ENCODE results near the gene ZNF225. TPM values are rescaled to one million over a fixed set of nuclear protein-coding genes. Genes with fewer than 3 reads are reported as not detected.

Gene ZNF225
- total and polyA plus RNA-seq, 4 experiments from 2014 or later, result 0.98 to 13.9 (median 6.7) TPM

DNA sequence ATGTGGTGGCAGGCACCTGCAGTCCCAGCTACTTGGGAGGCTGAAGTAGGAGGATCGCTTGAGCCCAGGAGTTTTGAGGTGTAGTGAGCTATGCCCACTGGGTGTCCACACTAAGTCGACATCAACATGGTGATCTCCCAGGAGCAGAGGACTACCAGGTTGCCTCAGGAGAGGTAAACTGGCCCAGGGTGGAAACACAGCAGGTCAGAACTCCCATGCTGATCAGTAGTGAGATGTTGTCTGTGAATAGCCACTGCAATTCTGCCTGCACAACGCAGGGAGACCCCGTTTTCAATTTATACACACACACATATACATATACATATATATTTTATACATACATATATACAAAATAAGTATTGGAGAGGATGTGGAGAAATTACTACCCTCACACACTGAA, 21.1 kb upstream of the ZNF225 start:
- H3K9me3 ChIP-seq (ENCODE audit: control insufficient read depth in 1 of 2, low read length in 2 of 2), result no peaks in the 10 kb centered on the region
- peaks cover 9% of the 10 kb centered on the region for H3K4me1 ChIP-seq (ENCODE audit: insufficient read depth, low read length)
- CTCF ChIA-PET (ENCODE audit: partially characterized antibody), result no interaction called here
- no peak overlapping the region for H3K27ac Mint-ChIP-seq
- POLR2A ChIA-PET (ENCODE audit: partially characterized antibody), result no interaction called here
- H3K36me3 Mint-ChIP-seq, result peaks cover 23% of the 10 kb centered on the region in 2 donors
- intact Hi-C loops (cut with micrococcal nuclease), result no loop called here
- H3K4me3 Mint-ChIP-seq, result no peak overlapping the region
- no peak for DNase-seq
- H3K4me3 ChIP-seq (ENCODE audit: low read length in 2 of 2), result no peak overlapping the region
- peaks cover 7 to 22% (median 14%) of the 10 kb centered on the region in 4 donors for H3K4me1 Mint-ChIP-seq
- peaks cover 0 to 2% (median 0%) of the 10 kb centered on the region in 8 donors for H3K9me3 Mint-ChIP-seq
- no peaks in the 10 kb centered on the region for H3K27me3 Mint-ChIP-seq
- no peaks in the 10 kb centered on the region for H3K27me3 ChIP-seq (ENCODE audit: insufficient read depth, low read length)
- H3K36me3 ChIP-seq (ENCODE audit: insufficient read depth, low read length), result no peaks in the 10 kb centered on the region
- H3K27ac ChIP-seq (ENCODE audit: low read depth, low read length), result no peak overlapping the region

DNA sequence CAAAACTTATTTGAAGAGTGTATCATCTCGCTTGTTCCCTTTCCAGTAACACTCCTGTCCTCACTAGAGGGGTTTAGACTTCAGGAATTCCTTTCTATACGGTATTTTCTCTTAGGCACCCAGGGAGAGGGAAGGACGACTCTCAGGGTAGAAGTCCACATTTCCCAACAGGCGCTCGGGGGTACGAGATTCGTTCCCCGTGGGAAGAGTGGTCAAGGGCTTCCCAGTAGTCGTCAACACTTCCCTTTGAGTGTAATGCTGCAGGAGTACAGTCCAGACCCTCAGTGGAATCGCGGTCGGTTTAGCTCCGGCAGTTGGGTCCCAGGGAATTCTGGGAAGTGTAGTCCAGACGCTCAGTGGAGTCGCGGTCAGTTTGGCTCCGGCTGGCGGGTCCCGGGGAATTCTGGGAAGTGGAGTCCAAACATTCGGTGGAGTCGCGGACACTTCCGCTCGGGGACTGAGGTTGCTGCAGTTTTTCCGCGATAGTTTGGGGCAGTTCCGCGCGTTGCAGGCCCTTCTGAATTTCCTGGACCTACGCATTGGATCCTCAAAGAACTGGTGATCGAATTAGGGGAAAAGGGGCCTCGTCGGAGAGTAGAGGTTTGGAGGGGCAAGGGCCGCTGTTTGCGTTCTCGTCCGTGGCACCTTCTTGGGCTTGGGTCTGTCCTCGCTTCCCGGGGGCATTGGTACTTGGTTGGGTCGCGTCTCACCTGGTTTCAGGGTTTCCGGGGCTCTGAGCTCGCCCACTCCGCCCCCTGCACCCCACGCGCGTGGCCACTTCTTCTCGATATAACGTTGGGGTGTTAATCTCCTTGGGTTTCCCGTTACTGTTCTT, 19.1 kb upstream of the ZNF225 start, which contains the start of gene ZNF224:
Gene ZNF224, plus strand, starts transcription at position 431 of the 835 bp plus-strand sequence. CDS start 3,513 bp downstream, outside the sequence.
- CTCF ChIA-PET (ENCODE audit: partially characterized antibody), result interaction anchor here (0.7 to 2.0 kb wide), 4 partner anchors 11 to 113 kb away, joined by 3 to 6 read pairs (median 3); no protein-coding TSS in a partner anchor
- peaks cover 9 to 33% (median 23%) of the 10 kb centered on the region in 4 donors for H3K4me1 Mint-ChIP-seq
- intact Hi-C loops (cut with micrococcal nuclease), result loop anchor here (1.0 to 2.0 kb wide), 6 partner anchors 19 to 159 kb away; partner anchors contain the start of genes ZNF225, ZNF226, ZNF230 and ZNF234
- Histone ChIP-seq H3K27ac (ENCODE audit: low read depth, low read length) (peak within 1 kb of the TSS; percentile 69), H3K27me3 (ENCODE audit: insufficient read depth, low read length) (no peaks in the 10 kb centered on the region), H3K4me3 (ENCODE audit: low read length in 2 of 2) (peak within 1 kb of the TSS; percentile 65 to 75), H3K4me1 (ENCODE audit: insufficient read depth, low read length) (peaks cover 9% of the 10 kb centered on the region), H3K36me3 (ENCODE audit: insufficient read depth, low read length) (peaks cover 10% of the 10 kb centered on the region), H3K9me3 (ENCODE audit: control insufficient read depth in 1 of 2, low read length in 2 of 2) (no peaks in the 10 kb centered on the region)
- peaks cover 32 to 39% of the 10 kb centered on the region in 2 donors for H3K36me3 Mint-ChIP-seq
- H3K27ac Mint-ChIP-seq, result peak within 1 kb of the TSS; percentile 58 to 97 (median 90)
- H3K9me3 Mint-ChIP-seq, result peaks cover 0 to 6% (median under 1%) of the 10 kb centered on the region in 8 donors
- POLR2A ChIA-PET (ENCODE audit: partially characterized antibody), result interaction anchor here (1.5 to 2.4 kb wide), 6 partner anchors 19 to 159 kb away, joined by 4 to 24 read pairs (median 10); partner anchors contain the start of genes ZNF225, ZNF226, ZNF230 and ZNF45
- peak within 1 kb of the TSS; percentile 85 to 99 (median 98) for H3K4me3 Mint-ChIP-seq
- DNase-seq, result peak; percentile 73 to 84 (median 76)
- H3K27me3 Mint-ChIP-seq, result no peaks in the 10 kb centered on the region

GRCh38 chr19:44107751-44108150, 5.4 kb upstream of the ZNF225 start:
- H3K4me1 Mint-ChIP-seq, result peaks cover 0 to 13% (median 7%) of the 10 kb centered on the region in 4 donors
- Histone ChIP-seq H3K27me3 (ENCODE audit: insufficient read depth, low read length) (no peaks in the 10 kb centered on the region), H3K4me1 (ENCODE audit: insufficient read depth, low read length) (peaks cover 9% of the 10 kb centered on the region), H3K9me3 (ENCODE audit: control insufficient read depth in 1 of 2, low read length in 2 of 2) (peaks cover 0 to 42% of the 10 kb centered on the region in 2 donors), H3K27ac (ENCODE audit: low read depth, low read length) (no peak overlapping the region), H3K36me3 (ENCODE audit: insufficient read depth, low read length) (peaks cover 14% of the 10 kb centered on the region), H3K4me3 (ENCODE audit: low read length in 2 of 2) (no peak overlapping the region)
- POLR2A ChIA-PET (ENCODE audit: partially characterized antibody), result no interaction called here
- intact Hi-C loops (cut with micrococcal nuclease), result no loop called here
- DNase-seq, result no peak
- no peaks in the 10 kb centered on the region for H3K27me3 Mint-ChIP-seq
- peaks cover 53 to 65% of the 10 kb centered on the region in 2 donors for H3K36me3 Mint-ChIP-seq
- H3K9me3 Mint-ChIP-seq, result peaks cover 2 to 83% (median 71%) of the 10 kb centered on the region in 8 donors
- CTCF ChIA-PET (ENCODE audit: partially characterized antibody), result no interaction called here
- H3K4me3 Mint-ChIP-seq, result peak overlapping the region in 1 of 8 donors; percentile 31
- H3K27ac Mint-ChIP-seq, result no peak overlapping the region

DNA sequence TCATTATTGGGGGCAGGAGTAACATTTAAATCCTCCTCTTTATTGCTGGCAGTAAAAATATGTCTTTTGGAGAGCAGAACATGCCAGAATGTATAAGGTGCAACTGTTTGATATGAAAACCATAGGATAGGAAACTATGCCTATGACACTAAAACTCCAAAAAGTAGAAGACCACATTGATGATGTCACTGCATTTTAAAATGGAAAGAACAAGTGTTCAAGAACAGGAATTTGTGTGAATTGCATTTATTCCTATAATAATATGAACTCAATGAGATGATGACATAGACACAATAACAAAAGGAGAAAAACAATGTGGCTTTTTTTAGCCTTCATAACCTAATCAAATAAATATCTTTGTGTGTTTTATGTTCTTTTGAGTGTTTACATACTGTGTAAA, 3.7 kb upstream of the ZNF225 start:
- peaks cover 19% of the 10 kb centered on the region for H3K4me1 ChIP-seq (ENCODE audit: insufficient read depth, low read length)
- peaks cover 6 to 28% (median 19%) of the 10 kb centered on the region in 4 donors for H3K4me1 Mint-ChIP-seq
- peaks cover 12% of the 10 kb centered on the region for H3K36me3 ChIP-seq (ENCODE audit: insufficient read depth, low read length)
- H3K36me3 Mint-ChIP-seq, result peaks cover 35 to 64% of the 10 kb centered on the region in 2 donors
- intact Hi-C loops (cut with micrococcal nuclease), result no loop called here
- H3K4me3 Mint-ChIP-seq, result peak overlapping the region in 1 of 8 donors; percentile 22
- no peaks in the 10 kb centered on the region for H3K27me3 Mint-ChIP-seq
- H3K27ac Mint-ChIP-seq, result no peak overlapping the region
- CTCF ChIA-PET (ENCODE audit: partially characterized antibody), result no interaction called here
- H3K27me3 ChIP-seq (ENCODE audit: insufficient read depth, low read length), result no peaks in the 10 kb centered on the region
- H3K4me3 ChIP-seq (ENCODE audit: low read length in 2 of 2), result no peak overlapping the region
- peaks cover 0 to 39% of the 10 kb centered on the region in 2 donors for H3K9me3 ChIP-seq (ENCODE audit: control insufficient read depth in 1 of 2, low read length in 2 of 2)
- POLR2A ChIA-PET (ENCODE audit: partially characterized antibody), result no interaction called here
- no peak for DNase-seq
- H3K9me3 Mint-ChIP-seq, result peaks cover 2 to 68% (median 59%) of the 10 kb centered on the region in 8 donors
- no peak overlapping the region for H3K27ac ChIP-seq (ENCODE audit: low read depth, low read length)

DNA sequence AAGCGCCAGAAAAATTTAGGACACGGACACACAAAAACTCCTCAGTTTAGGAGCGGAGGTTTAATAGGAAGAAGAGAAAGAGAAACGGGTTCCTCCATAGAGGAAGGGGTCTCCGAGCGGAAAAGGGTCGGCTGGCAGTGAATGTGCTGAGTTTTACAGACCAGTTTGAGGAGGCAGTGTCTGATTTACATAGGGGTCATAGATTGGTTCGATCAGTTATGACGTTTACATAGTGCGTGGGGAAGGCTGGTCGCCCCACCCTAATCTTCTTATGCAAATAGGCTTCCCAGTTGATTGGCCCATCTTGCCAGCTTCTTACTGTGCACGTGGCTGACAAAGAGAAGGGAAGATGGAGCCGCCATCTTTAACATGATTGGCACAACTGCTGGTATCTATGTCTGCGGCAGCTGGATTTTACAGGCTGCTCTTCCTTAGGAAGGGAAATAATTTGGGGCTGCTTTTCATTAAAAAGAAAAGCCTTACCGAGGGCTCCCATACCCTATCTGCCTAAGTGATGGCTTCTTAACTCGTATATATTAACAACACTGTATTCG, 1.2 kb upstream of the ZNF225 start:
- H3K9me3 Mint-ChIP-seq, result peaks cover 2 to 46% (median 40%) of the 10 kb centered on the region in 8 donors
- POLR2A ChIA-PET (ENCODE audit: partially characterized antibody), result interaction anchor here (1.3 to 3.3 kb wide), 2 partner anchors 17 to 20 kb away, joined by 5 to 24 read pairs; partner anchors contain the start of gene ZNF224
- H3K9me3 ChIP-seq (ENCODE audit: control insufficient read depth in 1 of 2, low read length in 2 of 2), result peaks cover 0 to 22% of the 10 kb centered on the region in 2 donors

DNA sequence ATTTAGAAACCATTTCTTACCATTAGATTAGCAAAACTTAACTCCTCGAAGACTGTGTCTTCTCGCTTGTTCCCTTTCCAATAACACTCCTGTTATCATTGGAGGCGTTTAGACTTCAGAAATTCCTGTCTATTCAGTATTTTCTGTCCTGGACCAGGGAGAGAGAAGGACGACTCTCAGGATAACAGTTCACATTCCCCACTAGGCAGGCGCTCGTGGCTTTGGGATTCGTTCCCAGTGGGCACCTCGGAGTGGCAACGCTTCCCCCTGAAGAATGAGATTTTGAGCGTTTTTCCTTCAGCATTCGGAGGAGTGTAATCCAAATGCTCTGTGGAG, 429 bp upstream of the ZNF225 start:
- peak overlapping the region; percentile 96 to 100 (median 99) for H3K4me3 Mint-ChIP-seq
- H3K27me3 ChIP-seq (ENCODE audit: insufficient read depth, low read length), result no peaks in the 10 kb centered on the region
- peak overlapping the region; percentile 30 for H3K27ac ChIP-seq (ENCODE audit: low read depth, low read length)
- DNase-seq, result no peak
- H3K9me3 ChIP-seq (ENCODE audit: control insufficient read depth in 1 of 2, low read length in 2 of 2), result peaks cover 0 to 14% of the 10 kb centered on the region in 2 donors
- H3K27me3 Mint-ChIP-seq, result no peaks in the 10 kb centered on the region
- H3K4me1 ChIP-seq (ENCODE audit: insufficient read depth, low read length), result peaks cover 19% of the 10 kb centered on the region
- ChIA-PET CTCF (ENCODE audit: partially characterized antibody) (interaction anchor here (1.0 kb wide), 1 partner anchor 17 kb away, joined by 3 read pairs; no protein-coding TSS in a partner anchor), POLR2A (ENCODE audit: partially characterized antibody) (interaction anchor here (1.3 to 3.3 kb wide), 2 partner anchors 18 to 19 kb away, joined by 5 to 24 read pairs; partner anchors contain the start of gene ZNF224)
- intact Hi-C loops (cut with micrococcal nuclease), result loop anchor here (1.0 kb wide), 8 partner anchors 18 to 192 kb away; partner anchors contain the start of genes ZNF224, ZNF226, ZNF227 and ZNF230
- H3K27ac Mint-ChIP-seq, result peak overlapping the region; percentile 75 to 98 (median 94)
- H3K9me3 Mint-ChIP-seq, result peaks cover 2 to 38% (median 32%) of the 10 kb centered on the region in 8 donors
- H3K36me3 ChIP-seq (ENCODE audit: insufficient read depth, low read length), result peaks cover 5% of the 10 kb centered on the region
- peaks cover 21 to 51% of the 10 kb centered on the region in 2 donors for H3K36me3 Mint-ChIP-seq
- H3K4me3 ChIP-seq (ENCODE audit: low read length in 2 of 2), result peak overlapping the region; percentile 92 to 96
- H3K4me1 Mint-ChIP-seq, result peaks cover 9 to 40% (median 23%) of the 10 kb centered on the region in 4 donors

More for the DNA sequence above, 1.2 kb upstream of the ZNF225 start:
- intact Hi-C loops (cut with micrococcal nuclease), result no loop called here
- H3K4me1 ChIP-seq (ENCODE audit: insufficient read depth, low read length), result peaks cover 19% of the 10 kb centered on the region
- H3K4me3 ChIP-seq (ENCODE audit: low read length in 2 of 2), result no peak overlapping the region
- H3K27ac Mint-ChIP-seq, result peak overlapping the region in 2 of 7 donors; percentile 3 to 55
- peak overlapping the region; percentile 15 to 96 (median 52) for H3K4me3 Mint-ChIP-seq
- H3K27me3 Mint-ChIP-seq, result no peaks in the 10 kb centered on the region
- H3K4me1 Mint-ChIP-seq, result peaks cover 9 to 40% (median 23%) of the 10 kb centered on the region in 4 donors
- DNase-seq, result no peak
- CTCF ChIA-PET (ENCODE audit: partially characterized antibody), result interaction anchor here (1.0 kb wide), 1 partner anchor 17 kb away, joined by 3 read pairs; no protein-coding TSS in a partner anchor
- H3K27ac ChIP-seq (ENCODE audit: low read depth, low read length), result no peak overlapping the region
- peaks cover 6% of the 10 kb centered on the region for H3K36me3 ChIP-seq (ENCODE audit: insufficient read depth, low read length)
- H3K36me3 Mint-ChIP-seq, result peaks cover 22 to 51% of the 10 kb centered on the region in 2 donors
- no peaks in the 10 kb centered on the region for H3K27me3 ChIP-seq (ENCODE audit: insufficient read depth, low read length)

Data from CD4-positive, alpha-beta memory T cell (primary cell).